Measurements from ENCODE around the gene PLEKHA5. TPM values are rescaled to one million over a fixed set of nuclear protein-coding genes. Genes with fewer than 3 reads are reported as not detected.

PLEKHA5 gene, protein sequence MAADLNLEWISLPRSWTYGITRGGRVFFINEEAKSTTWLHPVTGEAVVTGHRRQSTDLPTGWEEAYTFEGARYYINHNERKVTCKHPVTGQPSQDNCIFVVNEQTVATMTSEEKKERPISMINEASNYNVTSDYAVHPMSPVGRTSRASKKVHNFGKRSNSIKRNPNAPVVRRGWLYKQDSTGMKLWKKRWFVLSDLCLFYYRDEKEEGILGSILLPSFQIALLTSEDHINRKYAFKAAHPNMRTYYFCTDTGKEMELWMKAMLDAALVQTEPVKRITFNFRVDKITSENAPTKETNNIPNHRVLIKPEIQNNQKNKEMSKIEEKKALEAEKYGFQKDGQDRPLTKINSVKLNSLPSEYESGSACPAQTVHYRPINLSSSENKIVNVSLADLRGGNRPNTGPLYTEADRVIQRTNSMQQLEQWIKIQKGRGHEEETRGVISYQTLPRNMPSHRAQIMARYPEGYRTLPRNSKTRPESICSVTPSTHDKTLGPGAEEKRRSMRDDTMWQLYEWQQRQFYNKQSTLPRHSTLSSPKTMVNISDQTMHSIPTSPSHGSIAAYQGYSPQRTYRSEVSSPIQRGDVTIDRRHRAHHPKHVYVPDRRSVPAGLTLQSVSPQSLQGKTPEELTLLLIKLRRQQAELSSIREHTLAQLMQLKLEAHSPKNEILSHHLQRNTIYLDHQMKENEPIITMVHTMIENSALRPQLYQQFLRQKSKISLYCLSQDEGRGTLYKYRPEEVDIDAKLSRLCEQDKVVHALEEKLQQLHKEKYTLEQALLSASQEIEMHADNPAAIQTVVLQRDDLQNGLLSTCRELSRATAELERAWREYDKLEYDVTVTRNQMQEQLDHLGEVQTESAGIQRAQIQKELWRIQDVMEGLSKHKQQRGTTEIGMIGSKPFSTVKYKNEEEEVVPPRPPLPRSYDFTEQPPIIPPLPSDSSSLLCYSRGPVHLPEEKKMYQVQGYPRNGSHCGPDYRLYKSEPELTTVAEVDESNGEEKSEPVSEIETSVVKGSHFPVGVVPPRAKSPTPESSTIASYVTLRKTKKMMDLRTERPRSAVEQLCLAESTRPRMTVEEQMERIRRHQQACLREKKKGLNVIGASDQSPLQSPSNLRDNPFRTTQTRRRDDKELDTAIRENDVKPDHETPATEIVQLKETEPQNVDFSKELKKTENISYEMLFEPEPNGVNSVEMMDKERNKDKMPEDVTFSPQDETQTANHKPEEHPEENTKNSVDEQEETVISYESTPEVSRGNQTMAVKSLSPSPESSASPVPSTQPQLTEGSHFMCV
- 15.2 and 29.5 TPM in 2 replicates for total RNA-seq

GRCh38 chr12:19129486-19130223 lies at the start of gene PLEKHA5:
PLEKHA5 (plus strand) TSS chr12:19129733; CDS start chr12:19129800, 67 bp downstream.

Data from mesangial cell (primary cell).